ENCODE data around the gene ARHGDIA.

DNA sequence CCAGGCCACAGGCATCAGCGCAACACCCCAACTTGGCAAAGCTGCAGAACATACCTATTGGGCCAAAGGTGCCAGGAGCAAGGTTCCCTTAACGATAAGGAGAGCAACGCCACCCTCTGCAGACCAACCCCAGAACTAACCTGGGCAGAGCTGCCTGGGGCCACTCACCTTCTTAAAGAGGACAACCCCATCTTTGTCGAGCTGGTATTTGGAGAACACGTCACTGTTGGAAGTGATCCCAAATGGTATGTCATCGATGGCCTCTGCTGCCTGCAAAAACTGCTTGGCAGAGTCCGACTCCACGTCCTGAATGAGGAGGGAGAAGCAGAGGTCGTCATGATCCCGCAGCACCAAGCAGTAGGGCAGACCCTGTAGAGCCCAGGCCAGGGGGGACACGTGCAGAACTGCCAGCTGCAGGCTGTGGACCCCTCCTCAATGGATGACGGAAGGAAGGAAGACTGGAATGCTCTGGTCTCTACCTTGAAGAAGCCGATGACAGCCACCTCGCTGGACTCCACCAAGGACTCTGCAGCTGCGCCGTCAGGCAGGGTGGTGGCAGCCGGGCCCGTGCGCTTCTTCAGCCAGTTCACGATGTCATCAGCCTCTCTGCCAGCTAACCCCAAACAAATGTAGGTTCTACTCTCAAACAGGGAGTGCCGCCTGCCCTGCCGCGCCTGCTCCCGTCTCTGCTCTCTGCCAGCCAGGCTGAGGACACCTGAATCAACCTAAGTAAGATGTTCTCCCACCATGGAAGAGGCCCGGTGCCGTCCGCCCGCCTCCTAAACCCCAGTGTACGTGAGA is 16.0 kb downstream of the ARHGDIA start:
- TF ChIP-seq POLR2A (IDR thresholded peaks at IDR 0.05): no peak
- TF ChIP-seq, protein P1, sequence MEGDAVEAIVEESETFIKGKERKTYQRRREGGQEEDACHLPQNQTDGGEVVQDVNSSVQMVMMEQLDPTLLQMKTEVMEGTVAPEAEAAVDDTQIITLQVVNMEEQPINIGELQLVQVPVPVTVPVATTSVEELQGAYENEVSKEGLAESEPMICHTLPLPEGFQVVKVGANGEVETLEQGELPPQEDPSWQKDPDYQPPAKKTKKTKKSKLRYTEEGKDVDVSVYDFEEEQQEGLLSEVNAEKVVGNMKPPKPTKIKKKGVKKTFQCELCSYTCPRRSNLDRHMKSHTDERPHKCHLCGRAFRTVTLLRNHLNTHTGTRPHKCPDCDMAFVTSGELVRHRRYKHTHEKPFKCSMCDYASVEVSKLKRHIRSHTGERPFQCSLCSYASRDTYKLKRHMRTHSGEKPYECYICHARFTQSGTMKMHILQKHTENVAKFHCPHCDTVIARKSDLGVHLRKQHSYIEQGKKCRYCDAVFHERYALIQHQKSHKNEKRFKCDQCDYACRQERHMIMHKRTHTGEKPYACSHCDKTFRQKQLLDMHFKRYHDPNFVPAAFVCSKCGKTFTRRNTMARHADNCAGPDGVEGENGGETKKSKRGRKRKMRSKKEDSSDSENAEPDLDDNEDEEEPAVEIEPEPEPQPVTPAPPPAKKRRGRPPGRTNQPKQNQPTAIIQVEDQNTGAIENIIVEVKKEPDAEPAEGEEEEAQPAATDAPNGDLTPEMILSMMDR (IDR thresholded peaks at IDR 0.05): no peak

Measured in heart left ventricle (tissue), 13 donors.